IPS-15b (cell line): ENCODE data around the gene ZNF366.

Source experiments
- H3K27me3 ChIP-seq: one replicate; pipeline ENCODE4 v1.6.1; 2013; ENCODE audit warnings: low read length; ENCODE audit not compliant: control insufficient read depth, insufficient read depth
- H3K36me3 ChIP-seq: one replicate; pipeline ENCODE4 v1.6.1; 2013; ENCODE audit warnings: low read length; ENCODE audit not compliant: control insufficient read depth, insufficient read depth
- H3K4me1 ChIP-seq: one replicate; pipeline ENCODE4 v1.6.1; 2013; ENCODE audit warnings: mild to moderate bottlenecking, low read length; ENCODE audit not compliant: control insufficient read depth, insufficient read depth
- H3K4me3 ChIP-seq: one replicate; pipeline ENCODE4 v1.5.1; 2013; ENCODE audit warnings: low read depth, low read length
- H3K9ac ChIP-seq: one replicate; pipeline ENCODE4 v1.6.1; 2013; ENCODE audit warnings: low read depth, mild to moderate bottlenecking, low read length
- H3K9me3 ChIP-seq: one replicate; pipeline ENCODE4 v1.6.1; 2013; ENCODE audit warnings: mild to moderate bottlenecking, low read length; ENCODE audit not compliant: control insufficient read depth, insufficient read depth

The ZNF366 gene

GRCh38 chr5:72505539-72506157, 1.6 kb downstream of the ZNF366 start:
- Histone ChIP-seq H3K9me3 (no peaks in the 10 kb centered on the region), H3K4me1 (peaks cover 7% of the 10 kb centered on the region), H3K36me3 (no peaks in the 10 kb centered on the region), H3K27me3 (no peaks in the 10 kb centered on the region), H3K9ac (no peak overlapping the region), H3K4me3 (no peak overlapping the region)

GRCh38 chr5:72505016-72505415, 2.2 kb downstream of the ZNF366 start:
- no peak overlapping the region for H3K4me3 ChIP-seq
- no peak overlapping the region for H3K9ac ChIP-seq
- H3K36me3 ChIP-seq = no peaks in the 10 kb centered on the region
- H3K27me3 ChIP-seq = no peaks in the 10 kb centered on the region
- no peaks in the 10 kb centered on the region for H3K9me3 ChIP-seq
- peaks cover 7% of the 10 kb centered on the region for H3K4me1 ChIP-seq

- no peak overlapping the region for H3K4me3 ChIP-seq
- H3K9me3 ChIP-seq = no peaks in the 10 kb centered on the region
- peaks cover 7% of the 10 kb centered on the region for H3K4me1 ChIP-seq
- no peak overlapping the region for H3K9ac ChIP-seq
- no peaks in the 10 kb centered on the region for H3K27me3 ChIP-seq
- H3K36me3 ChIP-seq = no peaks in the 10 kb centered on the region
These were observed 3.2 kb downstream of the ZNF366 start for GRCh38 chr5:72503888-72504491.

- no peak overlapping the region for H3K9ac ChIP-seq
- H3K27me3 ChIP-seq = no peaks in the 10 kb centered on the region
- no peak overlapping the region for H3K4me3 ChIP-seq
- no peaks in the 10 kb centered on the region for H3K36me3 ChIP-seq
- no peaks in the 10 kb centered on the region for H3K9me3 ChIP-seq
- peaks cover 7% of the 10 kb centered on the region for H3K4me1 ChIP-seq
These were observed 5.7 kb downstream of the ZNF366 start for GRCh38 chr5:72501488-72501887.

- Histone ChIP-seq H3K36me3 (no peaks in the 10 kb centered on the region), H3K9me3 (no peaks in the 10 kb centered on the region), H3K4me1 (no peaks in the 10 kb centered on the region), H3K27me3 (no peaks in the 10 kb centered on the region), H3K9ac (no peak overlapping the region), H3K4me3 (no peak overlapping the region)
These were observed 7.5 kb downstream of the ZNF366 start for GRCh38 chr5:72499730-72500129.

- no peaks in the 10 kb centered on the region for H3K9me3 ChIP-seq
- H3K27me3 ChIP-seq = no peaks in the 10 kb centered on the region
- no peaks in the 10 kb centered on the region for H3K36me3 ChIP-seq
- no peak overlapping the region for H3K4me3 ChIP-seq
- no peak overlapping the region for H3K9ac ChIP-seq
- no peaks in the 10 kb centered on the region for H3K4me1 ChIP-seq
These were observed 8.1 kb downstream of the ZNF366 start for GRCh38 chr5:72499090-72499489.

GRCh38 chr5:72498284-72498683, 8.9 kb downstream of the ZNF366 start:
- H3K9me3 ChIP-seq = no peaks in the 10 kb centered on the region
- no peaks in the 10 kb centered on the region for H3K4me1 ChIP-seq
- no peak overlapping the region for H3K9ac ChIP-seq
- no peaks in the 10 kb centered on the region for H3K27me3 ChIP-seq
- no peaks in the 10 kb centered on the region for H3K36me3 ChIP-seq
- no peak overlapping the region for H3K4me3 ChIP-seq

GRCh38 chr5:72497823-72498222, 9.4 kb downstream of the ZNF366 start:
- Histone ChIP-seq H3K27me3 (no peaks in the 10 kb centered on the region), H3K4me3 (no peak overlapping the region), H3K36me3 (no peaks in the 10 kb centered on the region), H3K4me1 (no peaks in the 10 kb centered on the region), H3K9ac (no peak overlapping the region), H3K9me3 (no peaks in the 10 kb centered on the region)

GRCh38 chr5:72495410-72495809, 11.8 kb downstream of the ZNF366 start:
- Histone ChIP-seq H3K4me1 (no peaks in the 10 kb centered on the region), H3K27me3 (no peaks in the 10 kb centered on the region), H3K9ac (no peak overlapping the region), H3K9me3 (no peaks in the 10 kb centered on the region), H3K36me3 (no peaks in the 10 kb centered on the region), H3K4me3 (no peak overlapping the region)

GRCh38 chr5:72494623-72495124, 12.5 kb downstream of the ZNF366 start:
- Histone ChIP-seq H3K4me3 (no peak overlapping the region), H3K36me3 (no peaks in the 10 kb centered on the region), H3K9me3 (no peaks in the 10 kb centered on the region), H3K4me1 (no peaks in the 10 kb centered on the region), H3K9ac (no peak overlapping the region), H3K27me3 (no peaks in the 10 kb centered on the region)

GRCh38 chr5:72489536-72489935, 17.7 kb downstream of the ZNF366 start:
- no peak overlapping the region for H3K4me3 ChIP-seq
- H3K4me1 ChIP-seq = peaks cover 2% of the 10 kb centered on the region
- no peaks in the 10 kb centered on the region for H3K36me3 ChIP-seq
- no peak overlapping the region for H3K9ac ChIP-seq
- H3K27me3 ChIP-seq = no peaks in the 10 kb centered on the region
- H3K9me3 ChIP-seq = no peaks in the 10 kb centered on the region

GRCh38 chr5:72488756-72489155, 18.5 kb downstream of the ZNF366 start:
- Histone ChIP-seq H3K36me3 (no peaks in the 10 kb centered on the region), H3K4me1 (peaks cover 2% of the 10 kb centered on the region), H3K27me3 (no peaks in the 10 kb centered on the region), H3K9me3 (no peaks in the 10 kb centered on the region), H3K4me3 (no peak overlapping the region), H3K9ac (no peak overlapping the region)
